DMS153 (cell line): ENCODE data around the gene MYOZ1.
"Not testable (repeated sequence)": the region's sequence is repeated elsewhere in the genome, so short reads cannot be mapped to it uniquely, and the experiment has no call there.

ENCODE experiments used
- DNase-seq: peaks from one replicate; lab custom pipeline; 2025; lab: John Stamatoyannopoulos, UW

MYOZ1 gene

DNA sequence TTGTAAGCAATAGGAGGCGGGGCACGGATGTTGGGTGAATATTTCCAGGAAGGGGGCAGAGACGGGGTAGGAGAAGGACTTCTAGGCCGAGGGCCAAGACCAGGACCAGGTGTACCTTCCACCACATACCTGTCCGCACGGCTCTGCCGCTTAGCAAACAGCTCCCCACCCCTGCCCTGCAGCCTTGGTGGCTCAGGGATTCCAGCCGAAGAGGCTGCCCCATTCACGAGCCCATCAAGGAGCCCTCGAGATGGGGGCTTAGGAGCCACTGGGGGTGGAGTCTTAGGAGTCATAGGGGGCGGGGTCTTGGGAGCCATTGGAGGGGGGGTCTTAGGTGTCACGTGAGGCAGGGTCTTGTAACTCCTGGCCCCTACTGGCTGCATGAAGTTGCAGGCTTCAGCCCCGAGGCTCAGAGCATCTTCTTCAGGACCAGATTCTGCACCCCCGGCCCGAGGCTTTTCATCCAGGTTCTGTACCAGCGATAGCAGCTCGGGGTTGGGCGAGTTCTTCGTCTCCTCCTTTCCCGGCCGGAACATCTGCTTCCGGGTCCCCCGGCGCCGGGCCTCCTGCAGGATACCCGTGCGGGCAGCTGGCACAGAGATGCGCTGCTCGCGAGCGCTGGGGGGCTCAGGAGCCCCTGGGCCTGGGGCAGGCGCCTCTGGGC lies 6.1 kb upstream of the MYOZ1 start:
- DNase-seq = peak; percentile 24

DNA sequence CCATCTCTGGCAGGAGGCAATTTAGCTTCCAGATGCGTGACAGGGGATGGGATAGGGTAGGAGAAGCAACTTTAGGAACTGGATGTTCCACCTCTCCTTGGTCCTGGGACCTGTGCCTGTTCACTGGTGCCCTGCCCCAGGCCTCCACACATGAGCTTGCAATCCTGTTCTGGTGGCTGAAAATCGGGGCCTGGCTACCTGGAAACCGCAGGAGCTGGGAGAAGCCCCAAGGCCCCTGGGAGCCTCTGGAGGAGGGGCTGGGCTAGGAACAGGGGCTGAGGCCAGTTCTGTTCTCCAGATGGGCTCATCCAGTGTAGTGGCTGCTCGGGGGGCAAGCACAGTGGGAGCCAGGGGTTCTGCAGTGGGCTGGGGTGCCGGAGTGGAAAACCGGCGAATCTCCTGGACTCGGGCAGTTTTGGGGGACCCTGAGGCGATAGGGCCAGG lies 5.3 kb upstream of the MYOZ1 start:
- DNase-seq = no peak

- no peak for DNase-seq
Measured at GRCh38 chr10:73645251-73645650, 4.0 kb upstream of the MYOZ1 start.

- no peak for DNase-seq
Measured at GRCh38 chr10:73644767-73645166, 3.5 kb upstream of the MYOZ1 start.

DNA sequence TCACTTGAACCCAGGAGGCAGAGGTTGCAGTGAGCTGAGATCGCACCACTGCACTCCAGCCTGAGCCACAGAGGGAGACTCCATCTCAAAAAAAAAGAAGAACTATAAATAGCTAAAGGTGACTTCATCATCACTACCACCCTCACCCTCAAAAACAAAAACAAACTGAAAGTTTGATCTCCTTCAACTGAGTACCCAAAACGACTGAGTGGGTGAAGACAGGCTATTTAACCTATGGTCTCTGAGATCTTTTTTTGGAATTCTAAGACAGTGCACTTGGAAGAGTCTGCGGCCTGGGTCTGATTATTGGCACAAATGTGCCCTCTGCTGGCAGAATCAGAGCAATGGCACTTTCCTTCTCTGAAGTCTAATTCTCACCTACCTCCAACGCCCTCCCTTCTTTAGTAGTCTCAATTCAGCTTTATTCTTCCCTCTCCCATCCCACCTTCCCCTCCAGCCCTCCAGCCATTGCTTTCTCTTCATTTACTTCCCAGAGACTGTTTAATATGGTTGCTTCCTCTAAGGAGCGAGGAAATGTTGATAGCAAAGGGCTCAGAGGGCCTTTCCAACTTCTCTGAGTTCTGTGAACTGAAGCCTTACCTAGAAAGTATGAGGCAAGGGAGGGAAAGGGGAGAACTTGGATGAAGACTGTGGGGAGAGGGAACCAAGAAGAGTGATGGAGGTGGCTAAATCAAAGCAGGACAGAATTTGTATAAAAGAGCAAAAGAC lies 2.9 kb upstream of the MYOZ1 start:
- peak; percentile 19 for DNase-seq

GRCh38 chr10:73643362-73643761 lies 2.1 kb upstream of the MYOZ1 start:
- no peak for DNase-seq

GRCh38 chr10:73639286-73639685 lies 2.0 kb downstream of the MYOZ1 start:
- DNase-seq = no peak

- no peak for DNase-seq
Measured at GRCh38 chr10:73635781-73636180, 5.5 kb downstream of the MYOZ1 start.

DNA sequence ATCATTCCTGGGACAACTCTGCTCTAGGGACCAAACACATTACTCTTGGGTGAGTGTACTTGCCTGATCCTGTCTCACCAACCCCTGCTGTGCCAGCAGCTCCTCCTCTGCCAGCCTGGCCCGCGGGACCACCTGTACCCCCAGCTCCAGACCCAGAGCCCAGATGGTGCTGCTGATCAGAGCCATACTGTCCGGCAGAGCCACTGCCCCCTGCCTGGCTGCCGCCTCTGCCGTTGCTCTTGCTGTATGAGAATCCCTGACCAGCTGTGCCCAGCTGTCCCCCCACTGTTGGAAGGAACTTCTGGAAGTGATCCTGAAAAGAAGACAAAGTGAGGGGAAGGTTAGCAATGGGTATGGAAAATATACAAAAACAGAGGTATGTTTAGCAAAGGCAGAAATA lies 6.9 kb downstream of the MYOZ1 start:
- no peak for DNase-seq

- no peak for DNase-seq
Measured at GRCh38 chr10:73629165-73629564, 12.1 kb downstream of the MYOZ1 start.

- DNase-seq = no peak
Measured at GRCh38 chr10:73628405-73628804, 12.9 kb downstream of the MYOZ1 start.

DNA sequence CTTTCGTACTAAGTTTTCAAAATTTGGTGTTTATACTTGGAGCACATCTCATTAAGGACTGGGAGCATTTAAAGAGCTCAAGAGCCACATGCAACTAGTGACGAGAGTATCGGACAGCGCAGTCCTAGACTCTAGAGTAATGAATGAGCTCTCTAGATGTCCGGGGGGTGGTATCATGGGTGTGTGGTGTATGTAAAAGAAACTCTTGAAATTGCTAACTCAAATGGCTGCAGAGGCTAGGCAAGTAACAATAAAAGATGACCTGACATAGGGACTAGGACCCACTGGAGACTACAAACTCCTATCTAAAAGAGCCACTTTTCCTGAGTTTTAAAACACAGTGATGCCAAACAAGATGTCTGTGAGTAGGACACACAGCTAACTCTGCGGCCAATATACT lies 14.0 kb downstream of the MYOZ1 start:
- no peak for DNase-seq

DNA sequence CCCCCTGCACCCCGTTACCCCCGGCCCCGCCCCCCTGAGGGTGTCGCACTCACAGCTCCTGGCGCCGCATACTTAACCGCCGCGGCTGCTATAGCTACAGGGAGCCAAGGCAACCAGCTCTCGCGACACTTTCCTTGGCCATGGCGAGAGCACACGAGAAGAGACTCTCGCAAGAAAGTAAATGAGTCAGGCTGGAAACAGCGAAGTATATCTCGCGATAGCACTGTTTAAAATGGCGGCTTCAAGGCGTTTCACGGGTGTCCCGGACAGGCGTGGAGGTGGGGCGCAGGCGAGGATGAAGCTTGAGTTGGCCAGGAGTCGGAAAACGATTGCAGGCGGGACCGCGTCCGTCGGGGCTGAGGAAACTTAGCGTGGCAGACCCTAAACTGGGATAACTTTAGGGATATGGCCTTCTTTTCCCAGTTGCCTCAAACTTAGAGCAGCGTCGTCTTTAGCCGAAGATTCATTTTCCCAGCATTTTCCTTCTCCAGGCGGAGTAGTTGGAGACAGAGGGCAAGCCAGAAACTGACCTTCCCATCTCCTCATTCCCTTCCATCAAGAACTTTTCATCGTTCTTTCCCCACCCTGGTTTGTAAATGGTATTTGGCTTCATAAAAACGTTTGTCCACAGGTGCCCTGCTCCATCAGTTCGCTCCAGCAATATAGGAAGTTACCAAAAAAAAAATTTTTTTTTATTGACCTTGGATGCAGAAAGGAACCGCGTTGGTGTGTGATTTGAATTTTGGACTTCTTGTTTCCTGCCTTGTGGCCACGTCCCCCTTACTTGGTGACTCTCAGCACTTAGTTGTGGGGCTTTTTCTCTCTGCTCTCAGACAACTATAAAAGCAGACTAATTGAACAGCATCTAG lies 15.2 kb downstream of the MYOZ1 start:
- peak; percentile 97 for DNase-seq

GRCh38 chr10:73625004-73625883 lies 16.0 kb downstream of the MYOZ1 start:
- no peak for DNase-seq

DNA sequence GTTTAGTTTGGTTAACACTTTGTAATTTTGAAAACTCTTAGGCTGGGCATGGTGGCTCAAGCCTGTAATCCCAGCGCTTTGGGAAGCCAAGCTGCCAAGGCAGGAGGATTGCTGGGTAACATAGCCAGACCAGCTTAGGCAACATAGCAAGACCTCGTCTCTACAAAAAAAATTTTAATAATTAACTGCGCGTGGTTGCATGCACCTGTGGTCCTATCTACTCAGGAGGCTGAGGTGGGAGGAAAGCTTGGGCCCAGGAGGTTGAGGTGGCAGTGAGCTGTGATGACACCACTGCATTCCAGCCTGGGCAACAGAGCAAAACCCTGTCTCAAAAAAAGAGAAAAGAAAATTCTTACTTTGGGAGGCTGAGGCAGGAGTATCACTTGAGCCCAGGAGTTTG lies 18.2 kb downstream of the MYOZ1 start:
- no peak for DNase-seq

- not testable (repeated sequence) for DNase-seq
Measured at GRCh38 chr10:73620974-73621373, 20.3 kb downstream of the MYOZ1 start.

DNA sequence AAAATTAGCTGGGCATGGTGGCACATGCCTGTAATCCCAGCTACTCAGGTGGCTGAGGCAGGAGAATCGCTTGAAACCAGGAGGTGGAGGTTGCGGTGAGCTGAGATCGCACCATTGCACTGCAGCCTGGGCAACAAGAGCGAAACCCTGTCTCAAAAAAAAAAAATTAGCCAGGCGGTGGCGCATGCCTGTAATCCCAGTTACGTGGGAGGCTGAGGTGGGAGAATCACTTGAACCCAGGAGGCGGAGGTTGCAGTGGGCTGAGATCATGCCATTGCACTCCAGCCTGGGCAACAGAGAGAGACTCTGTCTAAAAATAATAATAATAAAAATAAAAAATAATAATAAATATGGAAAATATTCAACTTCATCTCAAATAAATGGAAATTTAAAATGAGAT lies 24.1 kb downstream of the MYOZ1 start:
- not testable (repeated sequence) for DNase-seq

DNA sequence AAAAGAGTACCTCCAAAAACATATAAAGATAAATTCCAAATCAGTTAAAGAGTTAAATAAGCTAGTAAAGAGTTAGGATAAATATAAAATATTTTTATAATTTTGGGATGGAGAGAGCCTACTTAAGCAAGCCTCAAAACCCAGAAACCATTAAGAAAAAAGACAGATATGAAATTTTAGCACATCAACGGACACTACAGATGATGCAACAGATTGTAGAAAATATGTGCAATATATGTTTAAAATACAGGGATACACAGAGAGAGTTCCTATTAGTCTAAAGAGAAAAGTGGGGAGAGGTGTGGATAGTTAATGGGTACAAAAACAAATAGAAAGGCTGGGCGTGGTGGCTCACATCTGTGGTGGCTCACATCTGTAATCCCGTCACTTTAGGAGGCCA lies 26.6 kb downstream of the MYOZ1 start:
- DNase-seq = no peak

GRCh38 chr10:73609116-73609515 lies 32.2 kb downstream of the MYOZ1 start:
- no peak for DNase-seq

DNA sequence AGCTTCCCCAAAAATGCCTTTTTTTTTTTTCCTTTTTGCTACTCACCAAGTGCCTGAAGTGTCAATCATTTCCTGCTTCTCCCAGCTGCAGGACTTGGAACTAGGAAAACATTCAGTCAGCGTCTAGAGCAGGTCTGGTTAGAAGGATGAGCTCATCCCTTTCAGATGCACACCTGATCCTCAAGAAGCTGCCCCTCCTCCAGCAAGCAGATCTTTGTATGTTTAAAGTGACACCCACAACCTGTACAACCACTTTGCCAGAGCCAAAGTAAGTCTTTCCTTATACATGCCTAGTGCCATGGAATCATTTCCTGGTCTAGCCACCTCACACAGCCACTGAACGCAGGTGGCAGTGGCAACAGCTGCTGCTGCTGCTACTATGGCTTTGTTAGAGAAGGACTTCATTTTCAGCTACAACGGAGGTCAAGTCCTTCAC lies 39.8 kb downstream of the MYOZ1 start:
- DNase-seq = peak; percentile 87

DNA sequence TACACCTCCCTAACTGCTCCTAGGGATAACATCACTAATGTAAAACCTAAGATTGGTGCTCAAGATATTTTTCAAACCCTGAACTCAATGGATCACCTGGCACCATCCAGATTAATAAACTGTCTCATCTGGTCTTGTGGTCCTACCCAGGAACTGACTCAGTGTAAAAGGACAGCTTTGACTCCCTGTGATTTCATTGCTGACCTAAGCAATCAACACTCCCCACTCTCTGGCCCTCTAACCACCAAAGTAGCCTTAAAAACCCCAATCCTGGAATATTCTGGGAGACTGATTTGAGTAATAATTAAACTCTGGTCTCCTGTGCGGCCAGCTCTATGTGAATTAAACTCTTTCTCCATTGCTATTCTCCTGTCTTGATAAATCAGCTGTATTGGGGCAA lies 43.9 kb downstream of the MYOZ1 start:
- no peak for DNase-seq

DNA sequence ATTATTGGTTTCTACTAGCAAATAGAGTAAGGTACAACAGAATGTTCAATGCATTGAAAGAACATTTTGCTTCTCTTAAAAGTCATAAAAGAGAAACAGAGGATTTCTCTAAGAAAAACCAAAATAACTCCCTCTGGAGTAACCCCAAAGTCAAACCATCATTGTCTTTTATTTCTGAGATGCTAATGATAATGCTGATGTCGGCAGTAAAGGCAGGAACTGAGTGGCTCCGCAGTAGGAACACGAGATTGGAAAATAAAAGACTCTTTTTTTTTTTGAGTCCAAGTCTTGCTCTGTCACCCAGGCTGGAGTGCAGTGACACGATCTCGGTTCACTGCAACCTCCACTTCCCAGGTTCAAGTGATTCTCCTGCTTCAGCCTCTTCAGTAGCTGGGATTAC lies 47.5 kb downstream of the MYOZ1 start:
- DNase-seq = no peak
